A549 (cell line): ENCODE measurements around the gene GLIPR1L2. TPM values are rescaled to one million over a fixed set of nuclear protein-coding genes. Genes with fewer than 3 reads are reported as not detected.

Experiments used
- ATAC-seq, 2 experiments: fragments of 200-7000 bp in 1 of 2; fragments of >200 bp in 1 of 2; cut with Nextera tagmentation in 1 of 2; cut with Tn5 transposase in 1 of 2; 3 replicates each; pipeline versions ENCODE4 v1.8.0 to v1.9.1; 2018 to 2020; ENCODE audit warnings: mild to moderate bottlenecking in 1 of 2, moderate library complexity in 1 of 2
- CTCF ChIA-PET: fragments of 300-600 bp; sonication (Branson Sonifier 250); formaldehyde crosslinking; extraction: SDS; loops from one replicate; lab custom pipeline; 2021; ENCODE audit warnings: antibody characterized with exemption, inconsistent platforms; lab: Yijun Ruan, JAX
- POLR2A ChIA-PET: fragments of 350-600 bp; formaldehyde crosslinking; extraction: SDS; loops from one replicate; lab custom pipeline; 2021; ENCODE audit warnings: antibody characterized with exemption, inconsistent platforms; lab: Yijun Ruan, JAX
- DNase-seq, 2 experiments: peaks; one replicate each; pipeline versions ENCODE4 v3.0.0 to v3.0.0-alpha.2; 2011 to 2016; ENCODE audit warnings: low read depth in 1 of 2, low spot score in 1 of 2
- FAIRE-seq: peaks from 2 replicates; lab custom pipeline; 2011; peaks lifted over from hg19 to GRCh38; lab: Jason Lieb, UNC
- H3K27ac ChIP-seq, 2 experiments: fragments of >200 bp; sonication (Bioruptor Twin); formaldehyde crosslinking; 3 replicates each; pipeline ENCODE4 v1.5.1; 2016 to 2017
- H3K4me1 ChIP-seq: fragments of >200 bp; sonication (Bioruptor Twin); formaldehyde crosslinking; 3 replicates; pipeline ENCODE4 v1.6.1; 2016
- H3K4me2 ChIP-seq: fragments of >200 bp; sonication (Bioruptor Twin); formaldehyde crosslinking; 3 replicates; pipeline ENCODE4 v1.6.1; 2016
- H3K4me3 ChIP-seq: fragments of >200 bp; sonication (Bioruptor Twin); formaldehyde crosslinking; 3 replicates; pipeline ENCODE4 v1.5.1; 2016
- H3K9me3 ChIP-seq: fragments of >200 bp; sonication (Bioruptor Twin); formaldehyde crosslinking; 3 replicates; pipeline ENCODE4 v1.6.1; 2016
- ATOH8 ChIP-seq: fragments of 250-450 bp; sonication (Bioruptor Pico); IDR thresholded peaks from 2 replicates; pipeline ENCODE4 v1.5.0; 2020; ENCODE audit warnings: low read depth, mild to moderate bottlenecking, moderate library complexity
- BCL3 ChIP-seq: fragments of >200 bp; sonication (Bioruptor Twin); formaldehyde crosslinking; IDR thresholded peaks from 3 replicates; pipeline ENCODE4 v1.6.1; 2016
- CBX2 ChIP-seq: fragments of 200-600 bp; sonication (generic); IDR thresholded peaks from 2 replicates; pipeline ENCODE4 v1.6.1; 2016; ENCODE audit warnings: low read depth, mild to moderate bottlenecking, borderline replicate concordance
- CHD2 ChIP-seq: fragments of 150-350 bp; IDR thresholded peaks from 2 replicates; pipeline ENCODE4 v1.6.1; 2014; ENCODE audit warnings: low read length; ENCODE audit not compliant: partially characterized antibody
- CTCF ChIP-seq: fragments of >200 bp; sonication (Bioruptor Twin); formaldehyde crosslinking; IDR thresholded peaks from 3 replicates; pipeline ENCODE4 v1.5.1; 2016
- E2F6 ChIP-seq: IDR thresholded peaks from 2 replicates; pipeline ENCODE4 v1.6.1; 2012; ENCODE audit warnings: low read depth, borderline replicate concordance
- EHF ChIP-seq: fragments of 250-450 bp; sonication (Bioruptor Pico); IDR thresholded peaks from 2 replicates; pipeline ENCODE4 v1.5.0; 2020; ENCODE audit warnings: mild to moderate bottlenecking
- ELK1 ChIP-seq: fragments of 150-350 bp; IDR thresholded peaks from 2 replicates; pipeline ENCODE4 v1.6.1; 2014; ENCODE audit warnings: low read depth, mild to moderate bottlenecking, low read length
- ESRRA ChIP-seq: fragments of 150-350 bp; IDR thresholded peaks from 2 replicates; pipeline ENCODE4 v1.6.1; 2014; ENCODE audit warnings: mild to moderate bottlenecking, low read length, borderline replicate concordance
- FOSL2 ChIP-seq, 2 experiments: fragments of 450-650 bp in 1 of 2; fragments of >200 bp in 1 of 2; sonication (Bioruptor Twin) in 1 of 2; formaldehyde crosslinking; IDR thresholded peaks; 2 replicates each; pipeline versions ENCODE4 v1.5.0 to v1.6.1; 2016 to 2020; ENCODE audit warnings: mild to moderate bottlenecking in 1 of 2, moderate library complexity in 1 of 2
- HES2 ChIP-seq: fragments of >200 bp; sonication (Bioruptor Twin); formaldehyde crosslinking; IDR thresholded peaks from 2 replicates; pipeline ENCODE4 v1.6.1; 2016
- HMGXB4 ChIP-seq: fragments of 250-450 bp; sonication (Bioruptor Pico); IDR thresholded peaks from 2 replicates; pipeline ENCODE4 v1.5.0; 2021; ENCODE audit warnings: mild to moderate bottlenecking, moderate library complexity, borderline replicate concordance
- HOXB5 ChIP-seq: fragments of 250-450 bp; sonication (Bioruptor Pico); IDR thresholded peaks from 2 replicates; pipeline ENCODE4 v1.5.0; 2020; ENCODE audit warnings: mild to moderate bottlenecking, moderate library complexity
- JUN ChIP-seq, 2 experiments: fragments of >200 bp; sonication (Bioruptor Twin); formaldehyde crosslinking; IDR thresholded peaks; 2 replicates in 1 of 2; 3 replicates in 1 of 2; pipeline ENCODE4 v1.6.1; 2016 to 2017
- KDM5A ChIP-seq: fragments of 200-600 bp; sonication (generic); IDR thresholded peaks from 2 replicates; pipeline ENCODE4 v1.6.1; 2016; ENCODE audit warnings: antibody characterized with exemption, mild to moderate bottlenecking
- MAFK ChIP-seq: fragments of 450-650 bp; IDR thresholded peaks from 2 replicates; pipeline ENCODE4 v1.6.1; 2014; ENCODE audit not compliant: partially characterized antibody
- MAX ChIP-seq: IDR thresholded peaks from 2 replicates; pipeline ENCODE4 v1.6.1; 2012
- MYC ChIP-seq: IDR thresholded peaks from 2 replicates; pipeline ENCODE4 v1.6.1; 2012; ENCODE audit warnings: mild to moderate bottlenecking, inconsistent platforms, low read length, improper control_type of control experiment, borderline replicate concordance
- PHF8 ChIP-seq: fragments of 200-600 bp; sonication (generic); IDR thresholded peaks from 2 replicates; pipeline ENCODE4 v1.6.1; 2016; ENCODE audit warnings: low read depth, mild to moderate bottlenecking, antibody characterized with exemption, moderate library complexity, borderline replicate concordance
- SREBF2 ChIP-seq: fragments of 450-650 bp; IDR thresholded peaks from 2 replicates; pipeline ENCODE4 v1.6.1; 2014; ENCODE audit warnings: mild to moderate bottlenecking, moderate library complexity
- TFCP2L1 ChIP-seq: fragments of 250-450 bp; sonication (Bioruptor Pico); IDR thresholded peaks from 2 replicates; pipeline ENCODE4 v1.5.0; 2021; ENCODE audit warnings: mild to moderate bottlenecking
- USF2 ChIP-seq: fragments of 450-650 bp; IDR thresholded peaks from 2 replicates; pipeline ENCODE4 v1.6.1; 2014; ENCODE audit warnings: antibody characterized with exemption
- ZC3H11A ChIP-seq: fragments of 450-650 bp; IDR thresholded peaks from 2 replicates; pipeline ENCODE4 v1.6.1; 2014; ENCODE audit warnings: antibody characterized with exemption, mild to moderate bottlenecking
- ZNF302 ChIP-seq: fragments of 250-450 bp; sonication (Bioruptor Pico); IDR thresholded peaks from 2 replicates; pipeline ENCODE4 v1.9.0; 2021; ENCODE audit warnings: inconsistent platforms, mild to moderate bottlenecking, moderate library complexity
- ZSCAN20 ChIP-seq: fragments of 250-450 bp; sonication (Bioruptor Pico); IDR thresholded peaks from 2 replicates; pipeline ENCODE4 v1.8.0; 2022; ENCODE audit warnings: mild to moderate bottlenecking, moderate library complexity
- WGBS: methylation state at CpG from one replicate; pipeline ENCODE4 v1.1.6; 2017; ENCODE audit errors: missing lambda C conversion rate; 5-methylcytosine and 5-hydroxymethylcytosine counted together
- polyA plus RNA-seq, 4 experiments: library from polyadenylated mRNA; depleted of rRNA in 3 of 4; stranded (reverse); fragments of >200 nt; fragmentation: RNase III in 1 of 4; extraction: RNeasy Plus Mini Kit Qiagen cat#74134 plus additional on column Dnase treatment in 1 of 4; gene quantifications; 2 replicates in 3 of 4; 3 replicates in 1 of 4; pipeline ENCODE4 v1.2.3, GENCODE V29; 2011 to 2017

The GLIPR1L2 gene
- polyA plus RNA-seq, 2 of the 4 experiments (the other 2 are of a cell fraction) = 0.40 to 0.90 TPM

- Histone ChIP-seq H3K4me1 (peaks cover 12% of the 10 kb centered on the region), H3K4me2 (peak overlapping the region; percentile 38), H3K27ac (peak overlapping the region; percentile 54 to 65; a peak in 5 of 6 replicates), H3K9me3 (no peaks in the 10 kb centered on the region), H3K4me3 (no peak overlapping the region)
- ChIA-PET POLR2A (interaction anchor here (0.6 to 0.7 kb wide), 2 partner anchors 27 to 67 kb away, joined by 4 to 6 read pairs; no protein-coding TSS in a partner anchor), CTCF (interaction anchor here (0.6 to 1.8 kb wide), 6 partner anchors 16 to 452 kb away, joined by 3 to 5 read pairs (median 4); partner anchors contain the start of gene GLIPR1L2)
- FAIRE-seq (no peak), ATAC-seq (peak; percentile 89 to 91), DNase-seq (peak; percentile 8 to 27)
- no peak for TF ChIP-seq HMGXB4 (CRISPR knock-in tag)
- no peak for TF ChIP-seq SREBF2
- TF ChIP-seq JUN (IDR thresholded peaks at IDR 0.05) = no peak
- TF ChIP-seq E2F6 = no peak
- no peak for TF ChIP-seq HOXB5 (CRISPR knock-in tag)
- TF ChIP-seq TFCP2L1 (CRISPR knock-in tag) = no peak
- no peak for TF ChIP-seq CBX2
- no peak for TF ChIP-seq FOSL2 (IDR thresholded peaks at IDR 0.05)
- TF ChIP-seq FOSL2 (CRISPR knock-in tag; IDR thresholded peaks at IDR 0.05) = peak; percentile 27; the same call in 1 of the 2 replicates
- WGBS = 56% methylated on average over 3 of the region's 3 CpGs
These were observed 61.9 kb downstream of the GLIPR1L2 start for GRCh38 chr12:75452675-75453330.

GRCh38 chr12:75455839-75456238, 65.0 kb downstream of the GLIPR1L2 start:
- no peaks in the 10 kb centered on the region for H3K9me3 ChIP-seq
- DNase-seq (no peak), ATAC-seq (no peak), FAIRE-seq (no peak)
- H3K4me2 ChIP-seq = no peak overlapping the region
- peaks cover 21% of the 10 kb centered on the region for H3K4me1 ChIP-seq
- ChIA-PET CTCF (interaction anchor here (0.8 to 1.4 kb wide), 3 partner anchors 9 to 122 kb away, joined by 3 read pairs; partner anchors contain the start of gene GLIPR1L1), POLR2A (no interaction called here)
- no peak overlapping the region for H3K27ac ChIP-seq
- no peak overlapping the region for H3K4me3 ChIP-seq
- 75% methylated on average over 5 of the region's 5 CpGs for WGBS
- TF ChIP-seq CBX2 (no peak), ZSCAN20 (no peak), EHF (no peak), PHF8 (no peak), CHD2 (no peak), MAFK (no peak), BCL3 (no peak), MYC (no peak), HOXB5 (CRISPR knock-in tag) (no peak), KDM5A (no peak), ZNF302 (no peak), HES2 (no peak), ZC3H11A (no peak), ELK1 (no peak), CTCF (no peak), USF2 (no peak), MAX (no peak), ESRRA (no peak), ATOH8 (CRISPR knock-in tag) (no peak)
- TF ChIP-seq, all 56 proteins: peak for 0
